ENCODE measurements around the gene PQBP1. TPM values are rescaled to one million over a fixed set of nuclear protein-coding genes. Genes with fewer than 3 reads are reported as not detected.

PQBP1 gene
- polyA plus RNA-seq, 4 donors, result 72.7 to 85.3 (median 77.8) TPM

Other genes starting within 250 kb of the PQBP1 start
- 1 to 10 TPM; 2.5 to 4.3 (median 3.4) TPM for gene WAS, start 214.1 kb upstream of the PQBP1 start, polyA plus RNA-seq (ENCODE audit: insufficient read length in 4 of 4)
- gene SUV39H1, start 201.2 kb upstream of the PQBP1 start, polyA plus RNA-seq (ENCODE audit: insufficient read length in 4 of 4), result 1 to 10 TPM; 6.0 to 7.8 (median 6.9) TPM
- 1 to 10 TPM; 1.5 to 2.4 (median 1.7) TPM for gene GLOD5, start 136.2 kb upstream of the PQBP1 start, polyA plus RNA-seq (ENCODE audit: insufficient read length in 4 of 4)
- gene GATA1, start 111.3 kb upstream of the PQBP1 start, polyA plus RNA-seq (ENCODE audit: insufficient read length in 4 of 4), result 1 to 10 TPM in 1 of 4 donors, under 1 TPM in 3; 0.53 to 1.0 (median 0.72) TPM
- 100 to 1,000 TPM; 158 to 174 (median 167) TPM for gene HDAC6, start 95.9 kb upstream of the PQBP1 start, polyA plus RNA-seq (ENCODE audit: insufficient read length in 4 of 4)
- gene ERAS, start 71.4 kb upstream of the PQBP1 start, polyA plus RNA-seq (ENCODE audit: insufficient read length in 4 of 4), result under 1 TPM in 3 of 4 donors, not detected in 1; 0.04 to 0.21 (median 0.17) TPM
- gene PCSK1N, start 62.3 kb upstream of the PQBP1 start, polyA plus RNA-seq (ENCODE audit: insufficient read length in 4 of 4), result 10 to 100 TPM in 2 of 4 donors, 1 to 10 TPM in 2; 6.0 to 20.2 (median 11.3) TPM
- gene TIMM17B, start 162 bp upstream of the PQBP1 start, polyA plus RNA-seq (ENCODE audit: insufficient read length in 4 of 4), result 10 to 100 TPM; 38.7 to 58.2 (median 40.4) TPM
- gene SLC35A2, start 13.7 kb downstream of the PQBP1 start, polyA plus RNA-seq (ENCODE audit: insufficient read length in 4 of 4), result 10 to 100 TPM; 34.2 to 36.6 (median 35.9) TPM
- 1 to 10 TPM; 5.9 to 7.7 (median 7.4) TPM for gene PIM2, start 21.1 kb downstream of the PQBP1 start, polyA plus RNA-seq (ENCODE audit: insufficient read length in 4 of 4)
- gene OTUD5, start 59.7 kb downstream of the PQBP1 start, polyA plus RNA-seq (ENCODE audit: insufficient read length in 4 of 4), result 10 to 100 TPM; 60.6 to 66.9 (median 64.5) TPM
- gene KCND1, start 73.9 kb downstream of the PQBP1 start, polyA plus RNA-seq (ENCODE audit: insufficient read length in 4 of 4), result 1 to 10 TPM; 2.5 to 4.1 (median 2.9) TPM
- gene GRIPAP1, start 104.3 kb downstream of the PQBP1 start, polyA plus RNA-seq (ENCODE audit: insufficient read length in 4 of 4), result 10 to 100 TPM; 42.5 to 56.1 (median 48.4) TPM
- 10 to 100 TPM; 28.7 to 32.8 (median 30.6) TPM for gene TFE3, start 145.4 kb downstream of the PQBP1 start, polyA plus RNA-seq (ENCODE audit: insufficient read length in 4 of 4)
- gene CCDC120, start 161.1 kb downstream of the PQBP1 start, polyA plus RNA-seq (ENCODE audit: insufficient read length in 4 of 4), result 10 to 100 TPM; 10.2 to 12.7 (median 11.2) TPM
- 10 to 100 TPM; 37.1 to 47.1 (median 42.3) TPM for gene PRAF2, start 176.1 kb downstream of the PQBP1 start, polyA plus RNA-seq (ENCODE audit: insufficient read length in 4 of 4)
- gene WDR45, start 182.0 kb downstream of the PQBP1 start, polyA plus RNA-seq (ENCODE audit: insufficient read length in 4 of 4), result 10 to 100 TPM; 54.1 to 57.3 (median 55.3) TPM
- 10 to 100 TPM; 21.4 to 28.3 (median 24.5) TPM for gene GPKOW, start 225.8 kb downstream of the PQBP1 start, polyA plus RNA-seq (ENCODE audit: insufficient read length in 4 of 4)